HEK293T (cell line): ENCODE data around the gene ANGPTL7.

Experiments used
- BHLHE40 ChIP-seq: fragments of 450-650 bp; IDR thresholded peaks from 2 replicates; pipeline ENCODE4 v1.6.1; 2016; ENCODE audit warnings: mild to moderate bottlenecking, moderate library complexity, borderline replicate concordance
- CTBP1 ChIP-seq: fragments of 450-650 bp; IDR thresholded peaks from 2 replicates; pipeline ENCODE4 v1.6.1; 2016; ENCODE audit warnings: borderline replicate concordance
- ELF4 ChIP-seq: fragments of 450-650 bp; IDR thresholded peaks from 2 replicates; pipeline ENCODE4 v1.6.1; 2017; ENCODE audit warnings: antibody characterized with exemption
- FOXA1 ChIP-seq: fragments of 450-650 bp; IDR thresholded peaks from 2 replicates; pipeline ENCODE4 v1.6.1; 2016; ENCODE audit warnings: mild to moderate bottlenecking
- FOXK2 ChIP-seq: fragments of 450-650 bp; IDR thresholded peaks from 2 replicates; pipeline ENCODE4 v1.6.1; 2016; ENCODE audit warnings: mild to moderate bottlenecking
- HDGF ChIP-seq: fragments of 450-650 bp; IDR thresholded peaks from 2 replicates; pipeline ENCODE4 v1.6.1; 2017; ENCODE audit warnings: antibody characterized with exemption, borderline replicate concordance
- L3MBTL2 ChIP-seq: fragments of 450-650 bp; conservative IDR thresholded peaks from 2 replicates; pipeline ENCODE4 v1.6.1; 2016; ENCODE audit warnings: mild to moderate bottlenecking
- LEF1 ChIP-seq: fragments of 450-650 bp; IDR thresholded peaks from 2 replicates; pipeline ENCODE4 v1.6.1; 2017; ENCODE audit warnings: mild to moderate bottlenecking, borderline replicate concordance
- SP1 ChIP-seq: fragments of 450-650 bp; IDR thresholded peaks from 2 replicates; pipeline ENCODE4 v1.6.1; 2017
- SUZ12 ChIP-seq: fragments of 450-650 bp; IDR thresholded peaks from 2 replicates; pipeline ENCODE4 v1.6.1; 2016; ENCODE audit warnings: mild to moderate bottlenecking
- TARDBP ChIP-seq: fragments of 450-650 bp; IDR thresholded peaks from 2 replicates; pipeline ENCODE4 v1.6.1; 2016
- ZNF384 ChIP-seq: fragments of 450-650 bp; IDR thresholded peaks from 2 replicates; pipeline ENCODE4 v1.6.1; 2016
- TF ChIP-seq, protein P1 (sequence below): fragments of 450-650 bp; IDR thresholded peaks from 2 replicates; pipeline ENCODE4 v1.6.1; 2016

DNA sequence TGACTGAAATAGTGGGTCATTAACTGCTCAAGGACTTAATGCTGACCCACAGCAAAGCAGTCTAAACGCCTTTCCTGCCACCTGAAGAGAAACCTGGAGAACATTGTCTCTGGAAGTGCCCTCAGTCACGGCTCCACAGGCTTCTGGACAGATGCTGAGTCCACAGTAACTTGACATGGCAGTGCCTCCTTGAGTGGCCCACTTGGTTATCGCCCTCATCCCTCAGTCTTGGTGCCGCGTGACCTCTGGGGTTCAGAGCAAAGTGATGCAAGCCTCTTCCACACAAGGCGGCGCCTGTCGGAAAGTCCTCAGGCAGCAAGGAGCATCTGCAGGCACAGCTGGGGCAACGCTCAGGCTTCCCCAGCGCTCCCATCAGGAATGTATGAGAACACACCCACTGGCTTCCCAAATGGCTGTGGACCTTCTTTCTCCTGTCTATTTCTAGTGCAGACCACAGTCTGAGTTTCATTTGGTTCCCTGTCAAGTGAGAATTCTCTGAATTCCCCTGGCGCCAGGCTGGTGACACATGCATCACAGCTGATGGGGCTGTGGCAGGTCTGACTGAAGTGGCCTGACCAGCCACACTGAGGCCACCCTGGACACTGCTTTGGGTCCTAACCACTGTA, 13.0 kb upstream of the ANGPTL7 start:
- TF ChIP-seq SP1 (no peak), TARDBP (no peak), L3MBTL2 (no peak), FOXA1 (no peak), ZNF384 (no peak), HDGF (no peak), LEF1 (no peak), BHLHE40 (no peak), SUZ12 (no peak), FOXK2 (no peak), ELF4 (no peak), CTBP1 (no peak)
- TF ChIP-seq, protein P1, sequence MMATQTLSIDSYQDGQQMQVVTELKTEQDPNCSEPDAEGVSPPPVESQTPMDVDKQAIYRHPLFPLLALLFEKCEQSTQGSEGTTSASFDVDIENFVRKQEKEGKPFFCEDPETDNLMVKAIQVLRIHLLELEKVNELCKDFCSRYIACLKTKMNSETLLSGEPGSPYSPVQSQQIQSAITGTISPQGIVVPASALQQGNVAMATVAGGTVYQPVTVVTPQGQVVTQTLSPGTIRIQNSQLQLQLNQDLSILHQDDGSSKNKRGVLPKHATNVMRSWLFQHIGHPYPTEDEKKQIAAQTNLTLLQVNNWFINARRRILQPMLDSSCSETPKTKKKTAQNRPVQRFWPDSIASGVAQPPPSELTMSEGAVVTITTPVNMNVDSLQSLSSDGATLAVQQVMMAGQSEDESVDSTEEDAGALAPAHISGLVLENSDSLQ = no peak
